H9 (cell line): ENCODE data around the gene SPDYE1. TPM values are rescaled to one million over a fixed set of nuclear protein-coding genes. Genes with fewer than 3 reads are reported as not detected.
"Not testable (repeated sequence)": the region's sequence is repeated elsewhere in the genome, so short reads cannot be mapped to it uniquely, and the experiment has no call there.

Experiments
- DNase-seq: peaks from one replicate; pipeline ENCODE4 v3.0.0-alpha.2; 2017
- H2AFZ ChIP-seq: one replicate; pipeline ENCODE4 v1.6.1; 2013; ENCODE audit warnings: mild to moderate bottlenecking, low read length, control low read depth, moderate library complexity
- H2AK5ac ChIP-seq: 2 replicates; pipeline ENCODE4 v1.6.1; 2013; ENCODE audit warnings: low read length, control low read depth, mixed read lengths; ENCODE audit not compliant: insufficient read length
- H2BK120ac ChIP-seq: one replicate; pipeline ENCODE4 v1.6.1; 2013; ENCODE audit warnings: low read depth, mild to moderate bottlenecking, low read length, control low read depth, inconsistent platforms; ENCODE audit not compliant: poor library complexity, severe bottlenecking
- H2BK12ac ChIP-seq: 2 replicates; pipeline ENCODE4 v1.6.1; 2013; ENCODE audit warnings: low read length, control low read depth, mixed read lengths, low read depth; ENCODE audit not compliant: insufficient read length
- H2BK15ac ChIP-seq: 2 replicates; pipeline ENCODE4 v1.6.1; 2013; ENCODE audit warnings: low read depth, low read length, control low read depth
- H2BK20ac ChIP-seq: one replicate; pipeline ENCODE4 v1.6.1; 2013; ENCODE audit warnings: low read depth, mild to moderate bottlenecking, low read length, control low read depth, inconsistent platforms; ENCODE audit not compliant: poor library complexity, severe bottlenecking
- H2BK5ac ChIP-seq: 2 replicates; pipeline ENCODE4 v1.6.1; 2013; ENCODE audit warnings: low read length, control low read depth, mixed read lengths; ENCODE audit not compliant: insufficient read length
- H3K14ac ChIP-seq: 2 replicates; pipeline ENCODE4 v1.6.1; 2013; ENCODE audit warnings: low read length, control low read depth; ENCODE audit not compliant: insufficient read depth
- H3K18ac ChIP-seq: 2 replicates; pipeline ENCODE4 v1.6.1; 2013; ENCODE audit warnings: low read depth, mild to moderate bottlenecking, mixed read lengths, low read length, control low read depth; ENCODE audit not compliant: insufficient read length
- H3K23ac ChIP-seq: 2 replicates; pipeline ENCODE4 v1.6.1; 2013; ENCODE audit warnings: low read length, control low read depth, mixed read lengths, low read depth; ENCODE audit not compliant: insufficient read length
- H3K23me2 ChIP-seq: 2 replicates; pipeline ENCODE4 v1.6.1; 2013; ENCODE audit warnings: low read depth, mild to moderate bottlenecking, mixed read lengths, low read length, control low read depth; ENCODE audit not compliant: insufficient read length, poor library complexity, severe bottlenecking
- H3K27ac ChIP-seq: 2 replicates; pipeline ENCODE4 v1.5.1; 2013; ENCODE audit warnings: low read length, control low read depth, mixed read lengths, low read depth; ENCODE audit not compliant: insufficient read length
- H3K27me3 ChIP-seq: 2 replicates; pipeline ENCODE4 v1.6.1; 2013; ENCODE audit warnings: low read length, control low read depth, inconsistent platforms; ENCODE audit not compliant: insufficient read depth
- H3K4ac ChIP-seq: 2 replicates; pipeline ENCODE4 v1.6.1; 2013; ENCODE audit warnings: low read depth, mild to moderate bottlenecking, control low read depth, inconsistent platforms, low read length, moderate library complexity
- H3K4me1 ChIP-seq: 2 replicates; pipeline ENCODE4 v1.6.1; 2013; ENCODE audit warnings: low read length, control low read depth, inconsistent platforms; ENCODE audit not compliant: insufficient read depth
- H3K4me2 ChIP-seq: 2 replicates; pipeline ENCODE4 v1.6.1; 2013; ENCODE audit warnings: low read length, control low read depth, mixed read lengths; ENCODE audit not compliant: insufficient read length, insufficient read depth
- H3K56ac ChIP-seq: 2 replicates; pipeline ENCODE4 v1.6.1; 2013; ENCODE audit warnings: low read depth, mild to moderate bottlenecking, mixed read lengths, low read length, control low read depth; ENCODE audit not compliant: insufficient read length
- H3K79me1 ChIP-seq: 2 replicates; pipeline ENCODE4 v1.6.1; 2013; ENCODE audit warnings: low read depth, mild to moderate bottlenecking, moderate library complexity, low read length, control low read depth, inconsistent platforms; ENCODE audit not compliant: insufficient read depth, poor library complexity, severe bottlenecking
- H3K79me2 ChIP-seq: 2 replicates; pipeline ENCODE4 v1.6.1; 2013; ENCODE audit warnings: low read length, control low read depth, inconsistent platforms; ENCODE audit not compliant: insufficient read depth
- H3K9ac ChIP-seq: 2 replicates; pipeline ENCODE4 v1.6.1; 2013; ENCODE audit warnings: low read length, control low read depth, mixed read lengths; ENCODE audit not compliant: insufficient read length; ENCODE audit errors: extremely low read depth
- H3K9me3 ChIP-seq: one replicate; pipeline ENCODE4 v1.6.1; 2013; ENCODE audit warnings: low read depth, low read length, inconsistent platforms; ENCODE audit not compliant: control insufficient read depth
- H3T11ph ChIP-seq: one replicate; pipeline ENCODE4 v1.6.1; 2013; ENCODE audit warnings: mild to moderate bottlenecking, low read length, control low read depth, inconsistent platforms
- H4K20me1 ChIP-seq: one replicate; pipeline ENCODE4 v1.6.1; 2013; ENCODE audit not compliant: control insufficient read depth, insufficient read length, insufficient read depth
- H4K5ac ChIP-seq: 2 replicates; pipeline ENCODE4 v1.6.1; 2013; ENCODE audit warnings: low read depth, mild to moderate bottlenecking, mixed read lengths, low read length, control low read depth; ENCODE audit not compliant: insufficient read length
- H4K8ac ChIP-seq: replicated peaks from 2 replicates; pipeline ENCODE4 v1.6.1; 2013; ENCODE audit warnings: low read length, control low read depth, mixed read lengths, low read depth; ENCODE audit not compliant: insufficient read length
- H4K91ac ChIP-seq: 2 replicates; pipeline ENCODE4 v1.6.1; 2013; ENCODE audit warnings: low read depth, mild to moderate bottlenecking, moderate library complexity, mixed read lengths, low read length, control low read depth; ENCODE audit not compliant: insufficient read length
- H3K27ac Mint-ChIP-seq, 3 experiments: 2 replicates in 2 of 3; 3 replicates in 1 of 3; pipeline ENCODE4 v1.8.0; 2020 to 2021; ENCODE audit warnings: mixed read lengths in 3 of 3, mild to moderate bottlenecking in 1 of 3, moderate library complexity in 1 of 3
- H3K27me3 Mint-ChIP-seq: 2 replicates; pipeline ENCODE4 v1.8.0; 2021; ENCODE audit warnings: low read depth, mild to moderate bottlenecking, moderate library complexity, mixed read lengths
- H3K36me3 Mint-ChIP-seq, 3 experiments: 2 replicates in 2 of 3; 3 replicates in 1 of 3; pipeline ENCODE4 v1.8.0; 2020 to 2021; ENCODE audit warnings: low read depth in 3 of 3, mixed read lengths in 3 of 3; ENCODE audit not compliant: insufficient read depth in 1 of 3
- H3K4me1 Mint-ChIP-seq, 2 experiments: 2 replicates each; pipeline ENCODE4 v1.8.0; 2020; ENCODE audit warnings: mixed read lengths in 2 of 2
- H3K4me3 Mint-ChIP-seq, 2 experiments: 2 replicates in 1 of 2; 3 replicates in 1 of 2; pipeline ENCODE4 v1.8.0; 2020 to 2021; ENCODE audit warnings: mild to moderate bottlenecking in 2 of 2, mixed read lengths in 2 of 2, moderate library complexity in 1 of 2
- H3K9me3 Mint-ChIP-seq, 2 experiments: 2 replicates in 1 of 2; 3 replicates in 1 of 2; pipeline ENCODE4 v1.8.0; 2020; ENCODE audit warnings: mild to moderate bottlenecking in 2 of 2, mixed read lengths in 2 of 2, moderate library complexity in 1 of 2
- CTCF ChIP-seq: fragments of 200-600 bp; sonication (generic); conservative IDR thresholded peaks from 3 replicates; pipeline ENCODE4 v1.8.0; 2021; ENCODE audit warnings: antibody characterized with exemption, mild to moderate bottlenecking
- WGBS: extraction: QIAGEN DNeasy Blood & Tissue Kit; methylation state at CpG from one replicate; pipeline ENCODE4 v1.1.7; 2013; ENCODE audit warnings: missing lambda C conversion rate, low lambda C conversion rate, mixed read lengths; ENCODE audit not compliant: insufficient read length; ENCODE audit errors: extremely low coverage; 5-methylcytosine and 5-hydroxymethylcytosine counted together
- total RNA-seq: library from RNA; stranded (reverse); gene quantifications from 2 replicates; pipeline ENCODE4 v1.2.1, GENCODE V29; 2021

The SPDYE1 gene
- total RNA-seq, 1 experiment from 2014 or later: not detected

- not testable (repeated sequence) for H3K27ac ChIP-seq, H3K56ac ChIP-seq, H3K27me3 Mint-ChIP-seq, H2AK5ac ChIP-seq, H2BK15ac ChIP-seq, H2AFZ ChIP-seq, H4K5ac ChIP-seq, H3K4ac ChIP-seq, H3T11ph ChIP-seq, H2BK20ac ChIP-seq, H3K9me3 Mint-ChIP-seq, H3K4me1 Mint-ChIP-seq, H3K4me1 ChIP-seq, H4K20me1 ChIP-seq, H2BK12ac ChIP-seq, H3K79me2 ChIP-seq, H4K8ac ChIP-seq, H3K23ac ChIP-seq, H3K27me3 ChIP-seq, H3K18ac ChIP-seq, H2BK120ac ChIP-seq, H3K9ac ChIP-seq, H3K23me2 ChIP-seq, H3K9me3 ChIP-seq, H2BK5ac ChIP-seq, H4K91ac ChIP-seq, H3K79me1 ChIP-seq, H3K36me3 Mint-ChIP-seq
- no CpG with 5 or more reads among the region's 33 CpGs for WGBS
- TF ChIP-seq CTCF: peak; percentile 75
- DNase-seq: peak; percentile 87
- 0 out of 2 replicates have a peak overlapping the region, but pooled peaks have one; percentile 58 for H3K14ac ChIP-seq
- H3K27ac Mint-ChIP-seq: peak overlapping the region; percentile 74 to 95 (median 92); a peak in 4 of 7 replicates
- peak overlapping the region; percentile 36 for H3K4me2 ChIP-seq
- peak overlapping the region; percentile 78 to 83 for H3K4me3 Mint-ChIP-seq
These were observed 11.5 kb upstream of the SPDYE1 start for GRCh38 chr7:43985904-43986864.

GRCh38 chr7:43987476-43987875 is 10.2 kb upstream of the SPDYE1 start:
- not testable (repeated sequence) for H2BK5ac ChIP-seq, H3K27me3 ChIP-seq, H3K79me2 ChIP-seq, H3K9me3 ChIP-seq, H2BK12ac ChIP-seq, H3K4me3 Mint-ChIP-seq, H3T11ph ChIP-seq, H2AK5ac ChIP-seq, H3K18ac ChIP-seq, DNase-seq, H3K4me1 ChIP-seq, H4K5ac ChIP-seq, H3K9ac ChIP-seq, H4K20me1 ChIP-seq, H2BK120ac ChIP-seq, H4K91ac ChIP-seq, H3K23me2 ChIP-seq, H3K4ac ChIP-seq, H2BK15ac ChIP-seq, H2BK20ac ChIP-seq, H3K14ac ChIP-seq, H3K23ac ChIP-seq, H2AFZ ChIP-seq, H3K27me3 Mint-ChIP-seq, H3K27ac ChIP-seq, H3K56ac ChIP-seq, H3K4me2 ChIP-seq, H3K27ac Mint-ChIP-seq, H3K79me1 ChIP-seq, H3K9me3 Mint-ChIP-seq, H3K4me1 Mint-ChIP-seq, H4K8ac ChIP-seq, H3K36me3 Mint-ChIP-seq
- no CpG with 5 or more reads among the region's 9 CpGs for WGBS
